Measurements from ENCODE around the gene AGPAT3.
A peak's percentile ranks its signal among the peaks of the same experiment; 100 is the strongest.

The AGPAT3 gene

DNA sequence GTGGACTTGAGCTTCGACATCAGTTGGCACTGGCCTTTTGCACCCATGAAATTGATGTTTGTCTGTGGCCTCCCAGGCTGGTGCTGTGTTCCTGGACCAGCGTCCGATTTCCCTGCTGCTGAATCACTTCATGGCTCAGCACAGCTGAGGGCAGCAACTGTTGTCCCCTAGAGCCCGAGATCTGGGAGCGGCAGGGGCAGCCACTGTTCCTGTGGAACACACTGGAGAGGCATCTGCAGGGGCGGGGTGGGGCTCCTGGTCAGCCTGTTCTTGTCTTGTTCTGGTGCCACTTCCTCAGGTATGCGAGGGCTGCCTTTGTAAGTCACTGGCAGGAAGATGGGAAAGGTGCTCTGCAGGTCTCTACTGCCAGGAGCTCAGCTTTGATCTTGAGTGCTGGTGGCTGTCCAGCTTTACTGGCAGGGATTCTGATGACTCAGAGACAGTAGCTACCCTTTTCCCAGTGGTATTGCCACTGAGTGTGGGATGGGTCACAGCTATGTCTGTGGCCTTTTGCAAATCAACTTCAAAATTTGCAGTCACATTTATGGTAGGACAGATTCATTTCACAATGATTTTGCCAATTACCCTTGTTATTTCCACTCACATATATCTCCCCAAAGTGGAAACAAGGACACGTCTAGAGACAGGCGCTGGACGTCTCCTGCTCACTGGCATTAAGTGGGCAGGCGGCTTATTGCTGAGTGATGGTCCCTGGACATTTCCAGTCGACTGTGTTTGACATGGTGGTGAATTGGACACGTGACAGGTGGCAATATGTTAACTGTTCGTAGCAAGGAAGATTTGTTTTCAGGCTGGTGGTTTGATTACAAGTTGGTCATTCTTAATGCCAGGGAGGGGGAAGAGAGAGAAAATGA lies 15.3 kb downstream of the AGPAT3 start:
- H3K27ac ChIP-seq (ENCODE audit: low read depth, low read length) = peak overlapping the region; percentile 76
- peaks cover 6 to 61% (median 42%) of the 10 kb centered on the region in 5 donors for H3K4me1 ChIP-seq (ENCODE audit: control insufficient read depth in 5 of 5, insufficient read depth in 5 of 5, low read length in 5 of 5)

DNA sequence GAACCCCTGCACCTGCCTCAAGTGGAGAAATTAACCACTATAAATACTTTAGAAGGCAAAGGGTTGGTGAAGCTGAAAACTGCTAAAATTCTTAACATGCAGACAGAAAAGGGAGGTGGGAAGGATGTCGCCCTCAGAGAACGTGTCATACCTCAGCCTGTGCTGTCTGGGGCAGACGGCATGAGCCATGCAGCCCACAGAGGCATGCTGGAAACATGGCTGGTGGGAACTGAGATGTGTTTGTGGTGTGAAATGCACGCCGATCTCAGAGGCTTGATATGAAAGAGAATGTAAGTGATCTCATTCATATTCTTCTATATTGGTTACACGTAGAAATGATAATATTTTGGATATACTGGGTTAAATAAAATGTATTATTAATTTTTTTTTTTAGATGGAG lies 16.3 kb downstream of the AGPAT3 start:
- Histone ChIP-seq H3K4me1 (ENCODE audit: control insufficient read depth in 5 of 5, insufficient read depth in 5 of 5, low read length in 5 of 5) (peaks cover 6 to 67% (median 42%) of the 10 kb centered on the region in 5 donors), H3K27me3 (ENCODE audit: control insufficient read depth in 5 of 5, insufficient read depth in 4 of 5, low read length in 5 of 5) (no peaks in the 10 kb centered on the region), H3K9ac (ENCODE audit: low read length in 5 of 5) (no peak overlapping the region), H3K4me3 (ENCODE audit: low read depth in 1 of 5, low read length in 5 of 5) (no peak overlapping the region), H3K36me3 (ENCODE audit: control insufficient read depth in 5 of 5, insufficient read depth in 5 of 5, low read length in 5 of 5) (peaks cover 0 to 13% (median 6%) of the 10 kb centered on the region in 5 donors), H3K9me3 (ENCODE audit: control insufficient read depth in 5 of 5, low read length in 5 of 5) (no peaks in the 10 kb centered on the region), H3K27ac (ENCODE audit: low read depth, low read length) (no peak overlapping the region)

More for the DNA sequence above, 15.3 kb downstream of the AGPAT3 start:
- Histone ChIP-seq H3K27me3 (ENCODE audit: control insufficient read depth in 5 of 5, insufficient read depth in 4 of 5, low read length in 5 of 5) (no peaks in the 10 kb centered on the region), H3K36me3 (ENCODE audit: control insufficient read depth in 5 of 5, insufficient read depth in 5 of 5, low read length in 5 of 5) (peaks cover 0 to 13% (median 6%) of the 10 kb centered on the region in 5 donors), H3K9ac (ENCODE audit: low read length in 5 of 5) (no peak overlapping the region), H3K9me3 (ENCODE audit: control insufficient read depth in 5 of 5, low read length in 5 of 5) (no peaks in the 10 kb centered on the region), H3K4me3 (ENCODE audit: low read depth in 1 of 5, low read length in 5 of 5) (peak overlapping the region in 1 of 5 donors; percentile 17)

DNA sequence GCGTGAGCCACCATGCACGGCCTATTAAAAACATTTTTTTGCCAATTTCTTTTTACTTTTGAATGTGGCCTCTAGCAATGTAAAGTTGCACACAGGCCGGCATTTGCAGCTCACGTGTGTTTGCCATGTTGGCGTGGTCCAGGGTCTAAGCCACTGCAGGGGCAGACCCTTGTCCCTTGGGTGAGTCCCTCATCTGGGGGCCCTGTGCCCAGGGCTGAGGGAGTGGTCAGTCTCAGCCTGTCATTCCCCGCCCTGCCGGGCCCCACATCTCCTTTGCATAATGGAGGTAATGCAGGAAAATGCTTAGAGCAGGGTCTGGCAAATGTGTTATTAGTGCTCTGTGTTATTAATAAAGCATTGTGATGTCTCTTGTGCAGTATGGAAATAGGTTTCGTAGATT lies 16.9 kb downstream of the AGPAT3 start:
- peaks cover 6 to 67% (median 42%) of the 10 kb centered on the region in 5 donors for H3K4me1 ChIP-seq (ENCODE audit: control insufficient read depth in 5 of 5, insufficient read depth in 5 of 5, low read length in 5 of 5)
- no peaks in the 10 kb centered on the region for H3K9me3 ChIP-seq (ENCODE audit: control insufficient read depth in 5 of 5, low read length in 5 of 5)
- peaks cover 0 to 13% (median 6%) of the 10 kb centered on the region in 5 donors for H3K36me3 ChIP-seq (ENCODE audit: control insufficient read depth in 5 of 5, insufficient read depth in 5 of 5, low read length in 5 of 5)
- H3K9ac ChIP-seq (ENCODE audit: low read length in 5 of 5) = no peak overlapping the region
- no peak overlapping the region for H3K27ac ChIP-seq (ENCODE audit: low read depth, low read length)
- no peaks in the 10 kb centered on the region for H3K27me3 ChIP-seq (ENCODE audit: control insufficient read depth in 5 of 5, insufficient read depth in 4 of 5, low read length in 5 of 5)
- no peak overlapping the region for H3K4me3 ChIP-seq (ENCODE audit: low read depth in 1 of 5, low read length in 5 of 5)

DNA sequence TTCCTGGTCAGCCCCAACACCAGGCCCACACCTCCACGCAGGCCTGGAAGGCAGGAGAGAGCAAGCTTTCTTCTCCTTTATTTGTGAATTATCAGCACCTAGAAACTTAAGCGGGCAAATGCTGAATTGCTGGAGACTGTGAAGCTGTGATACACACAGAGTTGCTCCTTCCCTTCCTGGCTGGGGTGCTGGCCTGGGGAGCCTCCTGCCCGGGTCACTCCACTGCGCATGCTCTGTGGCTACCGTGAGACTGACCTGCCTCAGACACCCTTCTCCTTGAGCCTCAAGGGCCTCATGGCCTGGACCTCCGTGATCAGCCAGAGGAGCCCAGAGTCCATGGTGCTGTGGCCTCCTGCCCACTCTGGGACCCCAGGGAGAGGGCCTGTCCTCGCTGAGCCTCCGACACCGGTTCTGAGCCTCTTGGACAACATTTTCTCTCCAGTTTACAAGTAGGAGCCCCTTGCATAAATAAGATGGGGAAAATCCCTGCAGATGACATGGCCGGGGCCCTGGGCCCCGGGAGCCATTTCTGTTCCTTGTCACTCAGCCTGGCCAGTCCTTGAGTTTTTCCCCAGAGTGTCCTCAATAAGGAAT lies 18.0 kb downstream of the AGPAT3 start:
- Histone ChIP-seq H3K36me3 (ENCODE audit: control insufficient read depth in 5 of 5, insufficient read depth in 5 of 5, low read length in 5 of 5) (peaks cover 0 to 17% (median 4%) of the 10 kb centered on the region in 5 donors), H3K4me1 (ENCODE audit: control insufficient read depth in 5 of 5, insufficient read depth in 5 of 5, low read length in 5 of 5) (peaks cover 6 to 64% (median 42%) of the 10 kb centered on the region in 5 donors), H3K4me3 (ENCODE audit: low read depth in 1 of 5, low read length in 5 of 5) (peak overlapping the region in 1 of 5 donors; percentile 11), H3K9ac (ENCODE audit: low read length in 5 of 5) (no peak overlapping the region), H3K9me3 (ENCODE audit: control insufficient read depth in 5 of 5, low read length in 5 of 5) (no peaks in the 10 kb centered on the region), H3K27ac (ENCODE audit: low read depth, low read length) (no peak overlapping the region), H3K27me3 (ENCODE audit: control insufficient read depth in 5 of 5, insufficient read depth in 4 of 5, low read length in 5 of 5) (no peaks in the 10 kb centered on the region)

DNA sequence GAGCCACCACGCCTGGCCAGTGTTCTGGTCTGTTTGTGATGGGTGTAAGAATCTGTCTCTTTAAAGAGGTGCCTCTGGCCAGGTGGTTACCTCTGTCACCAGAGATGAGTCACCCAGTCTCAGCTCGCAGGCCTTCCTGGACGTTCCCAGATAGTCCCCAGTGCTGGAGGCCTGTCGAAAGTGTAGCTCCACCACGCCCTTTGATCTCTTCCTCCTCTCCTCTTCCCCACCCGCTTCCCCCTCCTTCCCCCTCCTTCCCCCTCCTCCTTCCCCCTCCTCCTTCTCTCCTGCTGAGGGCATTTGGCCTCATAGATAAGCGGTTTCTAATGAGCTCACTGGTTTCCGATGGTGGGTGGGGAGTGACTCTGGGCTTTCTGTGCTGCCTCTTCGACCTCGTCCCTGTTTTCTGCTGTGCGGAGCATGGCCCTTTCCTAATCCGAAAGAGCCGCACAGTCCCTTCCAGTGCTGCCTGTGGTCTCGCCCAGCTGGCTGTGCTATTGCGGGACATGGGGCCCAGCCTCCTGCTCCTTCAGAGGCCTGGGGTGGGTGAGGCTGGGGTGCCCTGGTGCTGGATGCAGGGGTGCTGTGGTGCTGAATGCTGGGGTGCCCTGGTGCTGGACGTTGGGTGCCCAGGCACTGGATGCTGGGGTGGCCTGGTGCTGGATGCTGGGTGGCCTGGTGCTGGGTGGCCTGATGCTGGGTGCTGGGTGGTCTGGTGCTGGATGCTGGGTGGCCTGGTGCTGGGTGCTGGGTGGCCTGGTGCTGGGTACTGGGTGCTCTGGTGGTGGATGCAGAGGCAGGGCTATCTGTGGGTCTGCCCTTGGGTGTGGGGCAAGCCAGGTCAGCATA lies 19.2 kb downstream of the AGPAT3 start:
- Histone ChIP-seq H3K27ac (ENCODE audit: low read depth, low read length) (no peak overlapping the region), H3K4me3 (ENCODE audit: low read depth in 1 of 5, low read length in 5 of 5) (no peak overlapping the region), H3K9ac (ENCODE audit: low read length in 5 of 5) (no peak overlapping the region), H3K27me3 (ENCODE audit: control insufficient read depth in 5 of 5, insufficient read depth in 4 of 5, low read length in 5 of 5) (no peaks in the 10 kb centered on the region), H3K9me3 (ENCODE audit: control insufficient read depth in 5 of 5, low read length in 5 of 5) (no peaks in the 10 kb centered on the region), H3K36me3 (ENCODE audit: control insufficient read depth in 5 of 5, insufficient read depth in 5 of 5, low read length in 5 of 5) (peaks cover 0 to 11% (median 0%) of the 10 kb centered on the region in 5 donors), H3K4me1 (ENCODE audit: control insufficient read depth in 5 of 5, insufficient read depth in 5 of 5, low read length in 5 of 5) (peaks cover 6 to 54% (median 41%) of the 10 kb centered on the region in 5 donors)

DNA sequence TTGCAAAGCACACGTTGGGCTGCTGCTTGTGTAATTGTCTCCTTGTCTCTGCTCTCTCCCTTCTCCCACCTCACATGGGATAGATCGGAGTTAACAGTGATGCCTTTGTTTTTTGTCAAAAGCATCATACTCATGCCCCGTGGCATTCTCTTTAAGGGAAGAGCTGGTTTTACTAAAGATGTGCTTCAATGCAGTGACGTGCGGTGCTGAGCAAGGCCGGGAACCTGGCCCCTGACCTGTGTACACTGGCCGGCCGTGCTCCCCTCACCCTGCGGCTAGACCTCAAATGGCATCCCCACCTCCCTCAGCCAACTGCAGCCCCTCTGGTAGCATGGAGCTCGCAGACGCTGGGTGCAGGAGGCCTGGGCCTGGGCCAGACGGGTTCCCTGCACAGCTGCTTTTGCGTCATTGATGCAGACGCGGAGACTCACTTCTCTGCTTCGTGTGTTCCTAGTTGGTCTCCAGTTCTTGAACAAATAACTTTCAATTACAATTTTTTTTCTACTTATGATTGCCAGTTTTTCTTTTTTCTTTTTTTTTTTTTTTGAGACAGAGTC lies 19.9 kb downstream of the AGPAT3 start:
- Histone ChIP-seq H3K4me3 (ENCODE audit: low read depth in 1 of 5, low read length in 5 of 5) (no peak overlapping the region), H3K36me3 (ENCODE audit: control insufficient read depth in 5 of 5, insufficient read depth in 5 of 5, low read length in 5 of 5) (peaks cover 0 to 11% (median 3%) of the 10 kb centered on the region in 5 donors), H3K27ac (ENCODE audit: low read depth, low read length) (no peak overlapping the region), H3K4me1 (ENCODE audit: control insufficient read depth in 5 of 5, insufficient read depth in 5 of 5, low read length in 5 of 5) (peaks cover 6 to 47% (median 34%) of the 10 kb centered on the region in 5 donors), H3K9me3 (ENCODE audit: control insufficient read depth in 5 of 5, low read length in 5 of 5) (no peaks in the 10 kb centered on the region), H3K27me3 (ENCODE audit: control insufficient read depth in 5 of 5, insufficient read depth in 4 of 5, low read length in 5 of 5) (no peaks in the 10 kb centered on the region), H3K9ac (ENCODE audit: low read length in 5 of 5) (no peak overlapping the region)

DNA sequence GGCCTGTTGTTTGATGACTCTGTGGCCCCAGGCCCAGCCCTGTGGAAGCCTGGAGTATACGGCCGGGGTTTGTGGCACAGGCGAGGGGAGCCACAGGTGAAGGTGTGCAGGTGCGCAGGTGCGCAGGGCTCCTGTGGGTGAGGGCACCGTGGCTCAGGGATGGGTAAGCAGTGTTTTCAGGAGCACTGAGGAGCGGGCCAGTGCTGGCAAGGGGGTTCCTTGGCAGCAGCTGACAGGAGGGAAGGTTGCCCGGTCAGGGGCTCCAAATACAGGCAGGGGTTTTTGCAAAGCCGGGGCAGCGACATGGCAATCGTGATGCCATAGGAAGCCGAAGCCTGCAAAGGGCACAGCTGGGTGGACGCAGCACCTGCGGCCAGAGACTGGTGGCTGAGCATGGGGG lies 20.7 kb downstream of the AGPAT3 start:
- H3K9ac ChIP-seq (ENCODE audit: low read length in 5 of 5) = no peak overlapping the region
- no peaks in the 10 kb centered on the region for H3K9me3 ChIP-seq (ENCODE audit: control insufficient read depth in 5 of 5, low read length in 5 of 5)
- peaks cover 6 to 39% (median 26%) of the 10 kb centered on the region in 5 donors for H3K4me1 ChIP-seq (ENCODE audit: control insufficient read depth in 5 of 5, insufficient read depth in 5 of 5, low read length in 5 of 5)
- H3K4me3 ChIP-seq (ENCODE audit: low read depth in 1 of 5, low read length in 5 of 5) = no peak overlapping the region
- H3K27ac ChIP-seq (ENCODE audit: low read depth, low read length) = no peak overlapping the region
- H3K36me3 ChIP-seq (ENCODE audit: control insufficient read depth in 5 of 5, insufficient read depth in 5 of 5, low read length in 5 of 5) = peaks cover 0 to 11% (median 3%) of the 10 kb centered on the region in 5 donors
- no peaks in the 10 kb centered on the region for H3K27me3 ChIP-seq (ENCODE audit: control insufficient read depth in 5 of 5, insufficient read depth in 4 of 5, low read length in 5 of 5)

DNA sequence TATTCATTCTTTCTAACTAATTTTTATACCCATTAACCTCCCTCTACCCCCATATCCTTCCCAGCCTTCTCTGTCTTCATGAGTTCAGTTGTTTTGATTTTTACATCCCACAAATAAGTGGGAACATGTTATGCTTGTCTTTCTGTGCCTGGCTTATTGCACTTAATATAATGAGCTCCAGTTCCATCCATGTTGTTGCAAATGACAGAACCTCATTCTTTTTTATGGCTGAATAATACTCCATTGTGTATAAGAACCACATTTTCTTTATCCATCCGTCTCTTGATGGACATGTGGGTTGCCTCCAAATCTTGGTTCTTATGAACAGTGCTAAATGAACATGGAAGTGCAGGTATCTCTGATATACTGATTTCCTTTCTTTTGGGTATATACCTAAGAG lies 21.5 kb downstream of the AGPAT3 start:
- H3K4me1 ChIP-seq (ENCODE audit: control insufficient read depth in 5 of 5, insufficient read depth in 5 of 5, low read length in 5 of 5) = peaks cover 5 to 33% (median 23%) of the 10 kb centered on the region in 5 donors
- no peaks in the 10 kb centered on the region for H3K27me3 ChIP-seq (ENCODE audit: control insufficient read depth in 5 of 5, insufficient read depth in 4 of 5, low read length in 5 of 5)
- H3K4me3 ChIP-seq (ENCODE audit: low read depth in 1 of 5, low read length in 5 of 5) = no peak overlapping the region
- H3K27ac ChIP-seq (ENCODE audit: low read depth, low read length) = no peak overlapping the region
- H3K36me3 ChIP-seq (ENCODE audit: control insufficient read depth in 5 of 5, insufficient read depth in 5 of 5, low read length in 5 of 5) = peaks cover 0 to 11% (median 3%) of the 10 kb centered on the region in 5 donors
- H3K9ac ChIP-seq (ENCODE audit: low read length in 5 of 5) = no peak overlapping the region
- no peaks in the 10 kb centered on the region for H3K9me3 ChIP-seq (ENCODE audit: control insufficient read depth in 5 of 5, low read length in 5 of 5)

DNA sequence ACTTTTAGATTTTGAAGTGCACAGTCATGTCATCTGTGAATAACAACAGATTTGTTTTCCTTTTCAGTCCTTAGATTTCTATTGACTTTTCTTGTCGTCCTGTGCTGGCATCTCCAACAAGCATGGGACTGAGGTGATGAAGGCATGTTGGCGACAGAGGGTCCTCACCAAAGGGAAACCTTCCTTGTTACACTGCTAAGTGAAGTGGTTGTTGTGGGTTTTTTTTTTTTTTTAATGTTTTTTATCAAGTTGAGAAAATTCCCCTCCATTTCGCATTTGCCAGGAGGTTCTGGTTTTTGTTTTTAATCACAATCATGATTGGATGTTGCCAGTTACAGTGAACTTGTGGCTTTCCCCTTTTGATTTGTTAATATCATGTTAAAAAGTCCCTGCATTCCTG lies 24.0 kb downstream of the AGPAT3 start:
- Histone ChIP-seq H3K27ac (ENCODE audit: low read depth, low read length) (no peak overlapping the region), H3K9ac (ENCODE audit: low read length in 5 of 5) (no peak overlapping the region), H3K36me3 (ENCODE audit: control insufficient read depth in 5 of 5, insufficient read depth in 5 of 5, low read length in 5 of 5) (peaks cover 0 to 5% (median 3%) of the 10 kb centered on the region in 5 donors), H3K9me3 (ENCODE audit: control insufficient read depth in 5 of 5, low read length in 5 of 5) (no peaks in the 10 kb centered on the region), H3K4me1 (ENCODE audit: control insufficient read depth in 5 of 5, insufficient read depth in 5 of 5, low read length in 5 of 5) (peaks cover 3 to 23% (median 17%) of the 10 kb centered on the region in 5 donors), H3K27me3 (ENCODE audit: control insufficient read depth in 5 of 5, insufficient read depth in 4 of 5, low read length in 5 of 5) (no peaks in the 10 kb centered on the region), H3K4me3 (ENCODE audit: low read depth in 1 of 5, low read length in 5 of 5) (no peak overlapping the region)

Measured in subcutaneous abdominal adipose tissue (tissue), 5 donors.